ENCODE results near the gene CLDN15.

CLDN15 gene

GRCh38 chr7:101195884-101196283, 41.7 kb downstream of the CLDN15 start:
- no peak for DNase-seq

GRCh38 chr7:101189109-101189508, 48.5 kb downstream of the CLDN15 start:
- no peak for DNase-seq

- no peak for DNase-seq
Measured at GRCh38 chr7:101186844-101187428, 50.7 kb downstream of the CLDN15 start.

- no peak for DNase-seq
Measured at GRCh38 chr7:101186194-101186593, 51.4 kb downstream of the CLDN15 start.

GRCh38 chr7:101185258-101185839, 52.3 kb downstream of the CLDN15 start:
- DNase-seq, result no peak
